Astrocyte of the spinal cord (primary cell): ENCODE measurements around the gene ZFP36.

Source experiments
- DNase-seq: peaks from one replicate; pipeline ENCODE4 v3.0.0; 2011; ENCODE audit warnings: low read depth, low spot score
- H3K4me3 ChIP-seq: 2 replicates; pipeline ENCODE4 v1.5.1; 2011; ENCODE audit warnings: low read depth, mild to moderate bottlenecking, low read length, moderate library complexity
- in situ Hi-C: cut with HindIII; loops from 2 replicates; pipeline ENCODE4 v1.10.0; 2017; ENCODE audit warnings: low sequenced_read_pairs
- TF ChIP-seq, protein P1 (sequence below): IDR thresholded peaks from 2 replicates; pipeline ENCODE4 v1.5.1; 2012; ENCODE audit warnings: low read depth, mild to moderate bottlenecking, low read length, inconsistent platforms

The ZFP36 gene

GRCh38 chr19:39385629-39386411 lies 20.8 kb upstream of the ZFP36 start:
- in situ Hi-C loops, result no loop called here
- TF ChIP-seq, protein P1, sequence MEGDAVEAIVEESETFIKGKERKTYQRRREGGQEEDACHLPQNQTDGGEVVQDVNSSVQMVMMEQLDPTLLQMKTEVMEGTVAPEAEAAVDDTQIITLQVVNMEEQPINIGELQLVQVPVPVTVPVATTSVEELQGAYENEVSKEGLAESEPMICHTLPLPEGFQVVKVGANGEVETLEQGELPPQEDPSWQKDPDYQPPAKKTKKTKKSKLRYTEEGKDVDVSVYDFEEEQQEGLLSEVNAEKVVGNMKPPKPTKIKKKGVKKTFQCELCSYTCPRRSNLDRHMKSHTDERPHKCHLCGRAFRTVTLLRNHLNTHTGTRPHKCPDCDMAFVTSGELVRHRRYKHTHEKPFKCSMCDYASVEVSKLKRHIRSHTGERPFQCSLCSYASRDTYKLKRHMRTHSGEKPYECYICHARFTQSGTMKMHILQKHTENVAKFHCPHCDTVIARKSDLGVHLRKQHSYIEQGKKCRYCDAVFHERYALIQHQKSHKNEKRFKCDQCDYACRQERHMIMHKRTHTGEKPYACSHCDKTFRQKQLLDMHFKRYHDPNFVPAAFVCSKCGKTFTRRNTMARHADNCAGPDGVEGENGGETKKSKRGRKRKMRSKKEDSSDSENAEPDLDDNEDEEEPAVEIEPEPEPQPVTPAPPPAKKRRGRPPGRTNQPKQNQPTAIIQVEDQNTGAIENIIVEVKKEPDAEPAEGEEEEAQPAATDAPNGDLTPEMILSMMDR, result no peak
- no peak overlapping the region for H3K4me3 ChIP-seq
- no peak for DNase-seq

GRCh38 chr19:39386557-39386956 lies 20.1 kb upstream of the ZFP36 start:
- no peak for DNase-seq
- no peak overlapping the region for H3K4me3 ChIP-seq
- TF ChIP-seq, protein P1, result no peak
- in situ Hi-C loops, result no loop called here

- TF ChIP-seq, protein P1, result no peak
- in situ Hi-C loops, result no loop called here
- H3K4me3 ChIP-seq, result no peak overlapping the region
Observed at GRCh38 chr19:39388657-39389056, 18.0 kb upstream of the ZFP36 start.

DNA sequence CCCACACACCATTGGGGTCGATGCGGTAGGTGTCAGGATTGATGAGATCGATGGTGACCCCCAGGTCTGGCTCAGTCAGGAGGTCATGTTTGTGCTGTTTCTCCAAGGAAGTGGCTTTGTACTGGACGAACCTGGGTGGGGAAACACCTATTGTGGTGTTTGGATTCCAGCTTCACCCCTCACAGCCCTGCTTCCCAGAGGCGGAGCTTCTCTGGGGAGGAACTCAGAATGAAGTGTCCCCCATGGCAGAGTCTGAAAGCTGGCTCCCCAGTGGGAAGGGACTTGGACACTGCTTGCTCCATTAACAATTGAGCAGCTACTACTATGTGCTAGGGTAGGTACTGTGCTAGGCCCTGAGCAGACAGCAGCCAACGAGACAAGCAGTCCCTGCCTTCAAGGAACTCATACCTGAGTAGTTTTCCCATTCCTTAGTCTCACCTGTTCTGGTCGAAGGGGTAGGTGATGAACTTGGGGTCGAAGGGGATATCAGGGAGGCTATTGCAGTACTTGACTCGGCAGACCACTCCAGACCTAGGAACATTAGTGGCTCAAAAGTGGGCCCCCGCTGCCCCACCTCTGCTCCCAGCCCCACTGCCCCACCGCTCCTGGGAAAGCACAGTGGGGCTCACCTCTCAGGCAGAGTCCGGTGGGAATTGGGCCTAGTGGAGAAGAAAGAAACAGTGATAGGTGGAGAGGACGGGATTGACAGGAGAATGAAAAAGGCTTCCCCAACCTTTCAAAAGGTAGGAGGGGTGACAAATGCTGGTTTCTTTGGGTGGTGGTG lies 16.8 kb upstream of the ZFP36 start:
- TF ChIP-seq, protein P1, result no peak
- DNase-seq, result no peak
- in situ Hi-C loops, result no loop called here
- peak overlapping the region; percentile 98 for H3K4me3 ChIP-seq

More at GRCh38 chr19:39388657-39389056, 18.0 kb upstream of the ZFP36 start:
- no peak for DNase-seq

DNA sequence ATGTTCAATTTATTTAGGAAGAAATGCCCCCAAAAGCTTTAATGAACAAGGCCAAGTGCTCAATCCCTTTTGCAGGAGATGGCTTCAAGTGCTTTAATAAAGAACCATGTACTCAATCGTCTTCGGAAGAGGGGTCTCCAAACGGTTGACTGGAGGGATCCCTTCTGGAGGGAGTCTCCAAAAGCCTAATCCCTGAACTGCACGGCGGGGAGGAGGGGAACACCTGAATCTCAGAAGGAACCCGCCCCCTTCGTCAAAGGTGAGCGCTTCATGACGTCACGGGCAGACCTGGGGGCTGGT lies 16.2 kb upstream of the ZFP36 start:
- in situ Hi-C loops, result no loop called here
- TF ChIP-seq, protein P1, result no peak
- DNase-seq, result no peak

DNA sequence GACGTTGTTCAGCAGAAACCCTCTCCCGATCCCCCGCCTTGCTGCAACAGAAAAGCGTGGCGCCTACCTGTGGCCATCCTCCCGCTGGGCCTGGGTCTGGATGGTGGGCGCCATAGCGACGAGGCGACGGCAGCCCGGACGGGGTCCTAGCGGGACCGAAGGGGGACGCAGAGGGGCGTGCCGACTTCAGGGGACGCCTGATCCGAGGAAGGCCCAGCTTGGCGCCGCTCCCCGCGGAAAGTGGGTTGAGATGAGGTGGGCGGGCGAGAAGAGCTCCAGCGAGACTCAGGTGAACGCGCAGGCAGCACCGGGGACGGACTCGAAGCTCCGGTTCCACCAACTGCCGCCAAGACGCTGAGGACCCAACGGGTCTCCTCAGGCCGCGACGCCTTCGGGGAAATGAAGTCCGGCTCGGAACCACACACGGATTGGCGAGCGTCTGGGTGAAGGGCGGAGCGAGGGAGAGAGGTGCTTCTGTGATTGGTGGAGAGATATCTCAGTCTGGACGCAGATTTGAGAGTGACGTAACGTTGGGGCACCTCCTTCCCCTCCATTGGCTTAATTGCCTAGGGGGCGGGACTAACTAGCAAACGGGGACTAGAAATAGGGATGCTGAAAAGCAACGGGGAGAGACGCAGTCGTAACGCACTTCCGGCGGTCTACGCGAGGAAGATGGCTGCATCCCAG lies 15.8 kb upstream of the ZFP36 start, which contains the start of the genes MED29 and PAF1:
Gene MED29, plus strand, starts transcription at position 628 of the 687 bp plus-strand sequence. Its CDS starts 45 bp downstream, at position 673.
Gene PAF1, minus strand, starts transcription at position 356 of the 687 bp plus-strand sequence. Its CDS starts 242 bp downstream, at position 114.
- peak within 1 kb of the TSS; percentile 98 for H3K4me3 ChIP-seq
- TF ChIP-seq, protein P1, result no peak
- DNase-seq, result peak; percentile 100
- in situ Hi-C loops, result no loop called here

More for the DNA sequence above, 16.2 kb upstream of the ZFP36 start:
- peak overlapping the region; percentile 98 for H3K4me3 ChIP-seq
